NCI-H2196 (cell line): ENCODE measurements around the gene PCDHA13.
"Not testable (repeated sequence)": the region's sequence is repeated elsewhere in the genome, so short reads cannot be mapped to it uniquely, and the experiment has no call there.

ENCODE experiments used
- DNase-seq: peaks from one replicate; lab custom pipeline; 2025; ENCODE audit not compliant: unreplicated experiment; lab: John Stamatoyannopoulos, UW

PCDHA13 gene

GRCh38 chr5:140881889-140882590 is at the start of gene PCDHA13:
Gene PCDHA13 (plus strand): TSS chr5:140882124. CDS start chr5:140882269, 145 bp downstream.
- no peak for DNase-seq

GRCh38 chr5:140833993-140834392 is 47.9 kb upstream of the PCDHA13 start, which contains the start of gene PCDHA7:
Gene PCDHA7 (plus strand): TSS chr5:140834269. CDS start chr5:140834384, 115 bp downstream.
- DNase-seq: no peak

DNA sequence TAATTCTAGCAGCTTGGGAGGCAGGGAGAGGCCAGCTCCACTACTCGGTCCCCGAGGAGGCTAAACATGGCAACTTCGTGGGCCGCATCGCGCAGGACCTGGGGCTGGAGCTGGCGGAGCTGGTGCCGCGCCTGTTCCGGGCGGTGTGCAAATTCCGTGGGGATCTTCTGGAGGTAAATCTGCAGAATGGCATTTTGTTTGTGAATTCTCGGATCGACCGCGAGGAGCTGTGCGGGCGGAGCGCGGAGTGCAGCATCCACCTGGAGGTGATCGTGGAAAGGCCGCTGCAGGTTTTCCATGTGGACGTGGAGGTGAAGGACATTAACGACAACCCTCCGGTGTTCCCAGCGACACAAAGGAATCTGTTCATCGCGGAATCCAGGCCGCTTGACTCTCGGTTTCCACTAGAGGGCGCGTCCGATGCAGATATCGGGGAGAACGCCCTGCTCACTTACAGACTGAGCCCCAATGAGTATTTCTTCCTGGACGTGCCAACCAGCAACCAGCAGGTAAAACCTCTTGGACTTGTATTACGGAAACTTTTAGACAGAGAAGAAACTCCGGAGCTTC is 47.4 kb upstream of the PCDHA13 start:
- DNase-seq: not testable (repeated sequence)

GRCh38 chr5:140835622-140836510 is 46.1 kb upstream of the PCDHA13 start:
- DNase-seq: no peak

GRCh38 chr5:140840978-140841962 is 40.7 kb upstream of the PCDHA13 start, which contains the start of gene PCDHA8:
Gene PCDHA8 (plus strand): TSS chr5:140841187. CDS start chr5:140841322, 135 bp downstream.
- DNase-seq: peak; percentile 35

DNA sequence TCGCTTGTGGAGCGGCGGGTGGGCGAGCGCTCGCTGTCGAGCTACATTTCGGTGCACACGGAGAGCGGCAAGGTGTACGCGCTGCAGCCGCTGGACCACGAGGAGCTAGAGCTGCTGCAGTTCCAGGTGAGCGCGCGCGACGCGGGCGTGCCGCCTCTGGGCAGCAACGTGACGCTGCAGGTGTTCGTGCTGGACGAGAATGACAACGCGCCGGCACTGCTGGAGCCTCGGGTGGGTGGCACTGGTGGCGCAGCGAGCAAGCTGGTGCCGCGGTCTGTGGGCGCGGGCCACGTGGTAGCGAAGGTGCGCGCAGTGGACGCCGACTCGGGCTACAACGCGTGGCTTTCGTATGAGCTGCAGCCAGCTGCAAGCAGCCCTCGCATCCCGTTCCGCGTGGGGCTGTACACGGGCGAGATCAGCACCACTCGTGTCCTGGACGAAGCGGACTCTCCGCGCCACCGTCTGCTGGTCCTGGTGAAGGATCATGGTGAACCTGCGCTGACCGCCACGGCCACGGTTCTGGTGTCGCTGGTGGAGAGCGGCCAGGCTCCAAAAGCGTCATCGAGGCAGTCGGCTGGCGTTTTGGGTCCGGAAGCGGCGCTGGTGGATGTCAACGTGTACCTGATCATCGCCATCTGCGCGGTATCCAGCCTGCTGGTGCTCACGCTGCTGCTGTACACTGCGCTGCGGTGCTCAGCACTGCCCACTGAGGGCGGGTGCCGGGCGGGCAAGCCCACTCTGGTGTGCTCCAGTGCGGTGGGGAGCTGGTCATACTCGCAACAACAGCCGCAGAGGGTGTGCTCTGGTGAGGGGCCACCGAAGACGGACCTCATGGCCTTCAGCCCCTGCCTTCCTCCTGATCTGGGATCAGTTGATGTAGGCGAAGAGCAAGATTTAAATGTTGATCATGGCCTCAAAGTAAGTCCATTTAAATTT is 38.9 kb upstream of the PCDHA13 start:
- DNase-seq: no peak

- not testable (repeated sequence) for DNase-seq
These were observed 33.5 kb upstream of the PCDHA13 start, which contains the start of gene PCDHA9 for GRCh38 chr5:140848139-140849102. Gene PCDHA9 (plus strand): TSS chr5:140848382. CDS start chr5:140848496, 114 bp downstream.

GRCh38 chr5:140849831-140850634 is 31.9 kb upstream of the PCDHA13 start:
- not testable (repeated sequence) for DNase-seq

DNA sequence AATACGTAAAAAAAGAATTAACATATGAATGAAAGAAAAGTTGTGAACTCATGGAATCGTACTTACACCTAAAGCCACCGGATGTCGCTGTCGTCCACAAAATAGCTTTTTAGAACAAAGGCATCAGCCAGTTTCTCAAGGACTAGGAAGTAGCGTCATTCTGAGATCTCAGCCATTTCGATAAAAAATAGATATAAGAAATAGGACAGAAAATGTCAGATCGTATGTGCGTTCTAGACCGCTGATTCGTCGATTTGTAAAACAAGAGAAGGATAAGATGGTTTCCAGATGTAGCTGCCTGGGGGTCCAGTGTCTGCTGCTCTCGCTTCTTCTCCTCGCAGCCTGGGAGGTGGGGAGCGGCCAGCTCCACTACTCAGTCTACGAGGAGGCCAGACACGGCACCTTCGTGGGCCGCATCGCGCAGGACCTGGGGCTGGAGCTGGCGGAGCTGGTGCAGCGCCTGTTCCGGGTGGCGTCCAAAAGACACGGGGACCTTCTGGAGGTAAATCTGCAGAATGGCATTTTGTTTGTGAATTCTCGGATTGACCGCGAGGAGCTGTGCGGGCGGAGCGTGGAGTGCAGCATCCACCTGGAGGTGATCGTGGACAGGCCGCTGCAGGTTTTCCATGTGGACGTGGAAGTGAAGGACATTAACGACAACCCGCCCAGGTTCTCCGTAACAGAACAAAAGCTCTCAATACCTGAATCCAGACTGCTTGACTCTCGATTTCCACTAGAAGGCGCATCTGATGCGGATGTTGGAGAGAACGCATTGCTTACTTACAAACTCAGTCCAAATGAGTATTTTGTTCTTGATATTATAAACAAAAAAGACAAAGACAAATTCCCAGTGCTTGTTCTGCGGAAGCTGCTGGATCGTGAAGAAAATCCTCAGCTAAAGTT is 25.9 kb upstream of the PCDHA13 start, which contains the start of gene PCDHA10:
Gene PCDHA10, plus strand, starts transcription at position 126 of the 903 bp plus-strand sequence. Its CDS starts 152 bp downstream, at position 278.
- no peak for DNase-seq

- DNase-seq: no peak
These were observed 24.5 kb upstream of the PCDHA13 start for GRCh38 chr5:140857177-140857986.

DNA sequence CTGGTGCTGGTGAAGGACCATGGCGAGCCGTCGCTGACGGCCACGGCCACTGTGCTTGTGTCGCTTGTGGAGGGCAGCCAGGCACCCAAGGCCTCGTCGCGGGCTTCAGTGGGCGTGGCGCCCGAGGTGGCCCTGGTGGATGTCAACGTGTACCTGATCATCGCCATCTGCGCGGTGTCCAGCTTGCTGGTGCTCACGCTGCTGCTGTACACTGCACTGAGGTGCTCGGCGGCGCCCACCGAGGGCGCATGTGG is 24.0 kb upstream of the PCDHA13 start:
- DNase-seq: no peak

DNA sequence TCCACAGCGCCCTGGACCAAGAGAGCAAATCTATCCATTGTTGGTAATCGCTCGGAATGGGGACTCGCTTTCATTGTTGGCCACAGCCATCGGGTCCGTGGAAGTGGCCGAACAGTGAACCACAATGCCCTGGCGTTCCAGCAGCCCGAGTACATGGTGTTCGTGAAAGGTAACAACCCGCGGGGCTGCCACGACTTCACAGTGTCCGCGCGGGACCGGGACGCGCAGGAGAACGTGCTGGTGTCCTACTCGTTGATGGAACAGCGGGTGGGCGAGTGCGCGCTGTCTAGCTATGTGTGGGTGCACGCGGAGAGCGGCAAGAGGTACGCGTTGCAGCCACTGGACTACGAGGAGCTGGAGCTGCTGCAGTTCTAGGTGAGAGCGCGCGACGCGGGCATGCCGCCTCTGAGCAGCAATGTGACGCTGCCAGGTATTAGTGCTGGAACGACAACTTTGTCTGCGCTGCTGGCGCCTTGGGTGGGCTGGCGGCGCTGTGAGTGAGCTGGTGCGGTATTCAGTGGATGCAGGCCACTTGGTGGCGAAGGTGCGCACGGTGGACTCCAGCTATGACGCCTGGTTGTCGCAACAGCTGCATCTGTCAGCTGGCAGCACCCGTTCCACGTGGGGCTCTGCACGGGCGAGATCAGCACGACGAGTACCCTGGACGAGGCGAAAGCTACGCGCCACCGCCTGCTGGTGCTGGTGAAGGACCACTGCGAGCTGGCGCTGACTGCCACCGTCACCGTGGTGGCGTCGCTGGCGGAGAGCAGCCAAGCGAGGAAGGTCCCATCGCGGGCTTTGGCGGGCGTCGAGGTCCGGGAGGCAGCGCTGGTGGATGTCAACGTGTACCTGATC is 19.3 kb upstream of the PCDHA13 start:
- no peak for DNase-seq

- no peak for DNase-seq
These were observed 13.0 kb upstream of the PCDHA13 start, which contains the start of gene PCDHA11 for GRCh38 chr5:140868721-140869554. Gene PCDHA11 (plus strand): TSS chr5:140868957. CDS start chr5:140869104, 147 bp downstream.

DNA sequence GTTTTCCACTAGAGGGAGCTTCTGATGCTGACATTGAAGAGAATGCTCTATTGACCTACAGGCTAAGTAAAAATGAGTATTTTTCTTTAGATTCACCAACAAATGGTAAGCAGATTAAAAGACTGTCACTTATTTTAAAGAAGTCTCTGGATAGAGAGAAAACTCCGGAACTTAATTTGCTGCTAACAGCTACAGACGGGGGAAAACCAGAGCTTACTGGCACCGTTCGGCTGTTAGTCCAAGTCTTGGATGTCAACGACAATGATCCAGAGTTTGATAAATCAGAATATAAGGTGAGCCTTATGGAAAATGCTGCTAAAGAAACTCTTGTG is 12.4 kb upstream of the PCDHA13 start:
- DNase-seq: no peak
